GM23338 (cell line): ENCODE results near the gene RNF11. TPM values are rescaled to one million over a fixed set of nuclear protein-coding genes. Genes with fewer than 3 reads are reported as not detected.

Experiments used
- ATAC-seq: fragments of 200-7000 bp; cut with Tn5 transposase; 3 replicates; pipeline ENCODE4 v1.9.1; 2020
- DNase-seq: peaks from one replicate; pipeline ENCODE4 v3.0.0-alpha.2; 2015; ENCODE audit warnings: low spot score
- H2AFZ ChIP-seq: fragments of 200-600 bp; sonication (generic); 2 replicates; pipeline ENCODE4 v1.8.0; 2016; ENCODE audit warnings: antibody characterized with exemption, mild to moderate bottlenecking, moderate library complexity
- H3F3A ChIP-seq: fragments of 200-600 bp; sonication (generic); replicated peaks from 2 replicates; pipeline ENCODE4 v1.8.0; 2017; ENCODE audit warnings: antibody characterized with exemption, mixed run types, low read depth
- H3K27ac ChIP-seq: fragments of 200-600 bp; sonication (generic); 2 replicates; pipeline ENCODE4 v1.6.1; 2016; ENCODE audit warnings: low read depth
- H3K27me3 ChIP-seq: fragments of 200-600 bp; sonication (generic); 2 replicates; pipeline ENCODE4 v1.8.0; 2016; ENCODE audit warnings: mild to moderate bottlenecking, mixed run types, moderate library complexity; ENCODE audit not compliant: insufficient read depth
- H3K36me3 ChIP-seq: fragments of 200-600 bp; sonication (generic); 2 replicates; pipeline ENCODE4 v1.8.0; 2016; ENCODE audit warnings: mild to moderate bottlenecking; ENCODE audit not compliant: insufficient read depth
- H3K4me1 ChIP-seq: fragments of 200-600 bp; sonication (generic); 2 replicates; pipeline ENCODE4 v1.8.0; 2016; ENCODE audit warnings: mild to moderate bottlenecking, moderate library complexity; ENCODE audit not compliant: insufficient read depth
- H3K4me2 ChIP-seq: fragments of 200-600 bp; sonication (generic); 2 replicates; pipeline ENCODE4 v1.7.1; 2017; ENCODE audit warnings: mixed run types
- H3K4me3 ChIP-seq: fragments of 200-600 bp; sonication (generic); 2 replicates; pipeline ENCODE4 v1.6.1; 2016; ENCODE audit warnings: mixed run types
- H3K79me2 ChIP-seq: fragments of 200-600 bp; sonication (generic); replicated peaks from 2 replicates; pipeline ENCODE4 v1.8.0; 2017; ENCODE audit warnings: mild to moderate bottlenecking; ENCODE audit not compliant: insufficient read depth
- H3K9me2 ChIP-seq: fragments of 200-600 bp; sonication (generic); 2 replicates; pipeline ENCODE4 v1.8.0; 2017; ENCODE audit not compliant: insufficient read depth
- H4K20me1 ChIP-seq: fragments of 200-600 bp; sonication (generic); replicated peaks from 2 replicates; pipeline ENCODE4 v1.8.0; 2017; ENCODE audit warnings: mild to moderate bottlenecking; ENCODE audit not compliant: insufficient read depth
- H3K27ac Mint-ChIP-seq: 2 replicates; pipeline ENCODE4 v1.8.0; 2020; ENCODE audit warnings: inconsistent platforms, mild to moderate bottlenecking, moderate library complexity, mixed read lengths
- H3K27me3 Mint-ChIP-seq: 3 replicates; pipeline ENCODE4 v1.8.0; 2022; ENCODE audit warnings: low read depth, mild to moderate bottlenecking, moderate library complexity, mixed read lengths, inconsistent platforms; ENCODE audit not compliant: insufficient read depth, poor library complexity
- H3K36me3 Mint-ChIP-seq: 3 replicates; pipeline ENCODE4 v1.8.0; 2021; ENCODE audit warnings: low read depth, mild to moderate bottlenecking, inconsistent platforms, moderate library complexity, mixed read lengths
- H3K4me1 Mint-ChIP-seq: 3 replicates; pipeline ENCODE4 v1.8.0; 2020; ENCODE audit warnings: mild to moderate bottlenecking, inconsistent platforms, mixed read lengths
- H3K4me3 Mint-ChIP-seq: 3 replicates; pipeline ENCODE4 v1.8.0; 2021; ENCODE audit warnings: moderate library complexity, mild to moderate bottlenecking, inconsistent platforms, mixed read lengths
- H3K9me3 Mint-ChIP-seq: 3 replicates; pipeline ENCODE4 v1.8.0; 2020; ENCODE audit warnings: moderate library complexity, mild to moderate bottlenecking, inconsistent platforms, mixed read lengths
- EZH2 ChIP-seq: fragments of 200-600 bp; sonication (generic); IDR thresholded peaks from one replicate; pipeline ENCODE4 v1.8.0; 2017; ENCODE audit warnings: antibody characterized with exemption, mild to moderate bottlenecking, low read depth; ENCODE audit not compliant: unreplicated experiment
- JUNB ChIP-seq: IDR thresholded peaks from one replicate; pipeline ENCODE4 v1.6.1; 2016; ENCODE audit warnings: antibody characterized with exemption; ENCODE audit not compliant: unreplicated experiment
- NANOG ChIP-seq: IDR thresholded peaks from 2 replicates; pipeline ENCODE4 v1.6.1; 2016; ENCODE audit warnings: antibody characterized with exemption, borderline replicate concordance
- REST ChIP-seq: IDR thresholded peaks from one replicate; pipeline ENCODE4 v1.6.1; 2018; ENCODE audit warnings: antibody characterized with exemption; ENCODE audit not compliant: unreplicated experiment
- ZNF462 ChIP-seq: fragments of 250-450 bp; sonication (Bioruptor Pico); IDR thresholded peaks from 2 replicates; pipeline ENCODE4 v1.5.0; 2020; ENCODE audit warnings: mild to moderate bottlenecking, moderate library complexity
- polyA plus RNA-seq: library from polyadenylated mRNA; unstranded; fragments of >200 nt; fragmentation: Nextera tagmentation; extraction: Ambion mirVana; gene quantifications from 2 replicates; pipeline ENCODE4 v1.2.1, GENCODE V29; 2016
- total RNA-seq: library from RNA; depleted of rRNA; stranded (reverse); fragments of >200 nt; shearing (Covaris generic); gene quantifications from 2 replicates; pipeline ENCODE4 v1.2.3, GENCODE V29; 2014

The RNF11 gene
- total and polyA plus RNA-seq, 2 experiments from 2014 or later = 22.3 to 43.0 TPM

GRCh38 chr1:51230501-51231078, 5.5 kb upstream of the RNF11 start (continued):
- TF ChIP-seq ZNF462 (no peak), EZH2 (no peak), JUNB (no peak), REST (no peak), NANOG (no peak)

GRCh38 chr1:51231120-51231519, 5.0 kb upstream of the RNF11 start:
- Histone ChIP-seq H3K36me3 (no peaks in the 10 kb centered on the region), H3K4me2 (no peak overlapping the region), H3K79me2 (no peaks in the 10 kb centered on the region), H3K27me3 (peaks cover 15% of the 10 kb centered on the region; the same call in 1 of the 2 replicates), H3K27ac (no peak overlapping the region), H3F3A (no peaks in the 10 kb centered on the region), H4K20me1 (no peaks in the 10 kb centered on the region), H3K9me2 (no peaks in the 10 kb centered on the region), H3K4me3 (no peak overlapping the region), H3K4me1 (peaks cover 16% of the 10 kb centered on the region), H2AFZ (no peak overlapping the region)
- H3K4me1 Mint-ChIP-seq = peaks cover 11% of the 10 kb centered on the region
- H3K27me3 Mint-ChIP-seq = peaks cover 13% of the 10 kb centered on the region
- DNase-seq (no peak), ATAC-seq (no peak)
- no peaks in the 10 kb centered on the region for H3K9me3 Mint-ChIP-seq
- H3K4me3 Mint-ChIP-seq = no peak overlapping the region
- no peak for TF ChIP-seq JUNB
- no peaks in the 10 kb centered on the region for H3K36me3 Mint-ChIP-seq
- no peak overlapping the region for H3K27ac Mint-ChIP-seq
